Posterior vena cava (tissue), 2 donors: ENCODE results near the gene ATXN3. TPM values are rescaled to one million over a fixed set of nuclear protein-coding genes. Genes with fewer than 3 reads are reported as not detected.

Experiments
- DNase-seq: peaks from one replicate; pipeline ENCODE4 v3.0.0-alpha.2; 2020; ENCODE audit warnings: low spot score
- intact Hi-C, 2 donors: fragments of 100-400 bp; cut with DNase I; formaldehyde crosslinking; loops; one replicate each; pipeline versions ENCODE4 v1.14.1 to v1.14.2; 2022 to 2023
- total RNA-seq, 2 donors: library from RNA; stranded (reverse); fragmentation: NEBNext Ultra II Directional; extraction: Animal tissue kit (Norgen Biotek cat#: 25700); gene quantifications; one replicate each; pipeline ENCODE4 v1.2.1, GENCODE V29; 2021
- donor health status: DM: yes; HTN: yes; CAD: no.
- donor health status: DM: yes; HTN: yes; CAD: no.

ATXN3 gene
- total RNA-seq, 2 donors from 2014 or later = 45.1 to 48.4 TPM

DNA sequence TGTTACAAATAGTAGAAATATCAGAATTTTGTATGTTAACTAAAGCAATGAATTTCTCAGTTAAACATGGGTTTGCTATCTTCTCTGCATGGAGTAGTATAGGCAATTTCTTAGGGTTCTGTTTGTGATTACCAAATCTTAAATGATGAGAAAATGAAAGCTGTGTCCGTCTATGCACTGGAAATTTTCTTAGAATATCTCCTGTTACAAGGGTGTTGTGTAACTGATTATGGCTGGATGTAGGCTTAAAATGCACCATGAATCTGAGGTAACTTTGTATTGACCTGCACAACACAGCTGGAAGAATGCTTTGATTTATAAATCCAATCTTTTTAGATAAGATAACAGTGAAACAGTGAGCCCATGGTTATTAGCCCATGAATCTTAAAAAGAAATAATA is 84.3 kb downstream of the ATXN3 start:
- intact Hi-C loops = no loop called here
- no peak for DNase-seq

DNA sequence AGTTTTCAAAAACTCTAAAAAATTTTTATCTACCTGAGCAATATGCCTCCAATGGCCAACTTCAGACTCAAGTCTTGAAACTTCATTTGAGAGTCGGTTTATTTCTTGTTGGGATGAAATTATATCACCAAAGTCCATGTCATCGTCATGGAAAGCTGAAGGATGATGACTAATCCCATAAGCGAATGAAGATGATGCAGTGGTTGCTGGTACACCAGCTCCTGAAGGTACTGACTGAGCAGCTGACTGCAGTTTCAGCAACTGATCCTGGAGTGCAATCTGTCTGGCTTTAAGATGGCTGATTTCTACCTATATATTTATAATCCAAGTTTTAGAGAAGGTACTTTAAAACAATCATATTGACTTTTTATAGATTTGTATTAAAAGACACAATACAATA is 84.9 kb downstream of the ATXN3 start:
- intact Hi-C loops = no loop called here
- no peak for DNase-seq

DNA sequence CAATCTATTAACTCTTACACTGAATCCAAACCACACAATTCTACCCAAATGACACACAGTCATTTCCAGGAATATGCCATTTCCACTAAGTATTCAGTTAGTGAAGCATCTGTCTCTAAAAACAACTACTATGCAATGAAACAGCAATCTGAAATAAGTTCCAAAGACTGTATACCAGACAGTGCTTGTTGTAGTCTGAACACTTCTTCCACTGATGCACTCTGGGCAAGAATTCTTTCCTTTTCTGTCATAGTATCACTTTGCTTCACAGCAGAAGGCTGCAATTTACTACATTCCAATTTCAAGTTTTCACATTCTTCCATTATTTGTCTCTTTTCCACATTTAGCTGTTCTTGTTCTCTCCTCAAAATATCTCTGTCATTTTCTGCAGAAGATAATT is 92.3 kb downstream of the ATXN3 start:
- intact Hi-C loops = no loop called here
- no peak for DNase-seq

DNA sequence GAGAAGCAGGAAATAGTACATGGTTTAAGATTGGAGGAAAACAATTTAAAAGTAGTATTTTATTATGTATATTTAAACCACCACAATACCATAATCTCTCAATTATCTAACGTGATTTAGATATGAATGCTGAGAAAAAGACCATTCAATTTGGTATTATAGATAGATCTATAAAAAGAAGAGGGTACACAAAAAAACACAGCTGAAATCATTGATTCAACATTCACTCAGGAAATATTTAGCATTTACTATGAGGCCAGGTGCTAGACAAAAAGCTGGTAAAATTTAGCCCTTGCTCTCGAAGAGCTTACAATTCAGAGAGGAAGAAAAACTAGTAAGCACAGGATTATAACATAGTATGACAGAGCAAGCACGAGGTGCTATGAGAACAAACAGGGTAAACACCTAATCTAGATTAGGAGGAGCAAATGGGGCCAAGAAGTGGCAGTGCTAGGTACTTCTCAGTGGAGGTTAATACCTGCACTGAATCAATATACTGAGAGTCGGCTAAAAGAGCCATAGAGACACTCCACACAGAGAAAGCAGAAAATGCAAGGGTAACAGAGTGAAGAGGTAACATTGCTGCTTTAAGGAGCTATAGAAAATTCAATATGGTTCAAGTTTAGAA is 94.1 kb downstream of the ATXN3 start:
- intact Hi-C loops = no loop called here

DNA sequence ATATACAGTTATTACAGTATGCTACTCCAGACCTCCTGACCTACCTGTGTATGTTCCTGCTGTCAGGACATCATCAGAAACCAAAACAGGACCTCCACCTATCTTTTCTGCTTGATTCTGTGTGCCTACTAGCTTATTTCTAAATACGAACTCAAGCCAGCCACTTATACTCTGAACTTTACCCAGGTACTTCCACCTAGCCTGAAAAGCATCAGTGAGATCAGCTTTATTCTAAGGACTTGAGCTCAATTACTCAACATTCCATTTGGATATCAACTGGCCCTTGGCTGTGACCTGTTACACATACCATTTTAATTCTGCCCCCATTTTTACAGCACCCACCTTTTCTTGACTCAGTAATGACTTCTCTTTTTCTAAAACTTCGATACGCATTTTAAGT is 95.7 kb downstream of the ATXN3 start:
- intact Hi-C loops = no loop called here

More for the DNA sequence above, 94.1 kb downstream of the ATXN3 start:
- DNase-seq = no peak

DNA sequence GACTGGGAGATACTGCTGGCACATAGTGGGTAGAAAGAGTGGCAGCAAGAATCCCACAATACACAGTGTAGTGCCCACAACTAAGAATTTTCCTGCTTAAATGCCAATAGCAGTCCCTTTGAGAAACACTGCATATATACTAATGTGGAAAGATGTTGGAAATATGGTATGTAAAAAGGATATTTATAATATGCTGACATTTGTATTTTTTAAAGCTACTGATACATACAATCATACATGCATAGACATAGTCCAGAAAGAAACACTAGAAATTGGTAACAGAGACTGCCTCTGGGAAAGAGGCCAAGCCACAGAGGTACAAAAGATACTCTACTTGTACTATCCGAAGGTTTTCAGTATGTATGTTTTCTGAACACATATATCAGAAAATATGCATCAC is 96.8 kb downstream of the ATXN3 start:
- intact Hi-C loops = no loop called here
- DNase-seq = no peak

More for the DNA sequence above, 95.7 kb downstream of the ATXN3 start:
- DNase-seq = no peak

Other genes with a start within 250 kb of the ATXN3 start
- 10 to 100 TPM; 12.7 to 28.3 TPM for gene TC2N, start 239.0 kb downstream of the ATXN3 start, total RNA-seq
- gene FBLN5, start 158.9 kb downstream of the ATXN3 start, total RNA-seq = 100 to 1,000 TPM; 105 to 186 TPM
- gene TRIP11, start 66.5 kb downstream of the ATXN3 start, total RNA-seq = 10 to 100 TPM; 51.2 to 53.2 TPM
- 100 to 1,000 TPM in 1 of 2 donors, 10 to 100 TPM in 1; 92.3 to 158 TPM for gene NDUFB1, start 15.1 kb upstream of the ATXN3 start, total RNA-seq
- 10 to 100 TPM; 42.0 to 50.5 TPM for gene CPSF2, start 15.4 kb upstream of the ATXN3 start, total RNA-seq
- 1 to 10 TPM in 1 of 2 donors, under 1 TPM in 1; 0.67 to 1.2 TPM for gene SLC24A4, start 216.6 kb upstream of the ATXN3 start, total RNA-seq